Measurements from ENCODE around the gene STOML1.
"Not testable (repeated sequence)": the region's sequence is repeated elsewhere in the genome, so short reads cannot be mapped to it uniquely, and the experiment has no call there.

Gene STOML1

DNA sequence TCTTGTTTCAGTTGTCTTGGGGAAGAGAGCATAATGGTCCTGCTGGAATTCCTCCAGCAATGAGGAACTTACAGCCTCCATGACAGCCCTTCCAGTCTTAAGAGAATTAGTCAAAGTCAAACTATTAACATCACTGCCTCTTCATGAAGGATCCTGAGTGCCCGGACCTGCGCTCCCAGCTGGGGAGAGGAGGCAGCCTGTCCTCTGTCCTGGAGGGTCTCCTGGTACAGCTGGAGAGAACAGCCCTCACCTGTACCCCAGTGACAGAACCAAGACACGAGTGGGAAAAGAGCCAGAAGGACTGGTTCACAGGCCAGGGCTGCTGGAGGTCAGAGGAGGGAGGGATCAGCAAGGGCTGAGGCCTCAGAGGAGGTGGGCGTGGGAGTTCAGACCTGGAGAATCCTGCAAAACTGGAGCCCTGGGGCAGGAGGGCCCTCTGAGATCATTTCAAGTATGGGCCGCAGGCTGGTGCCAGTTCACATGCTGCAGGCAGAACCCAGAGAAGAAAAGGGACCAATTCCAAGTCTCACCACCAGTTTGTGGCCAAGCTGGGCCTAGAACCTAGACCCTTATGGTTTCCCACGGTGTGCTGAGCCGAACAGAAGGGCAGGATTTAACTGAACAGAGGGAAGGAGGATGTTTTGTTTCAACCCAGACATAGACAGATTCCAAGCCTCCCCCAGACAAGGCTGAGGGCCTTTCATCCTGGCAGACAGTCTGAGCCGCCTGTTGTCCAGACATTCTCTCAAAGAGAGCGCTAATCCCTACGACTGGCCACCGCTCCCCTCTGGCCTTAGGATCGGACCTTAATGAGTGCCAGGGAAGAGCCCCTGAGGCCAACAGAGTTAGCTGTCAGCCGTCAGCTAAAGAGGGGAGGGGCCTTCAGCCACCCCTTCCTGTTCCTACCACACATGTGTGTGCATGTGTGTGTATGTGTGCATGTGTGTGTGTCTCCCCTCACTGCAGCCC is 47.6 kb downstream of the STOML1 start:
- no peak overlapping the region for H3K9ac ChIP-seq (ENCODE audit: low read length)
- H3K27ac ChIP-seq (ENCODE audit: low read depth, low read length): no peak overlapping the region
- H3K36me3 ChIP-seq (ENCODE audit: control insufficient read depth, insufficient read depth, low read length): no peaks in the 10 kb centered on the region

DNA sequence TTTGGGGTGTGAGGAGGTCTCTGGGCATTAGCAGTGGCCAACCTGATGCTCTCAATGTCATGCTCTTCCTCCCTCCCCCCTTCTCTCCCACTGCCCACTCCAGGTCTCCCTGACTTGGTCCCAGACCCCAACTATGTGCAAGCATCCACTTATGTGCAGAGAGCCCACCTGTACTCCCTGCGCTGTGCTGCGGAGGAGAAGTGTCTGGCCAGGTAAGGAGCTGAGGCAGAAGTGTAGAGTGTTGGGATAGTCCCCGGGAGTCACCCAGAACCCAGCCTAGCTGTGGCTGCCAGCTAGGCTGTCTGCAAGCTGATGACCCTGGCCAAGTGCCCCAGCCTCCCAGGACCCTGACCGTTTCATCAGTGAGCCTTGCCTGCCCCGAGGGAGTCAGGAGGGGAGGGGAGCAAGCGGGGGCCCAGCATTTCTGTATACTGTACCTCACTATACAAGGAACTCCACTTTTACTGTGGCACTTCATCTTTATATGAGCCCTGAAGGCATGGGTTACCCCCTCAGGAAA is 49.3 kb downstream of the STOML1 start:
- Histone ChIP-seq H3K36me3 (ENCODE audit: control insufficient read depth, insufficient read depth, low read length) (no peaks in the 10 kb centered on the region), H3K27me3 (ENCODE audit: control insufficient read depth, insufficient read depth, low read length) (no peaks in the 10 kb centered on the region), H3K9ac (ENCODE audit: low read length) (no peak overlapping the region), H3K4me3 (ENCODE audit: low read length) (no peak overlapping the region), H3K4me1 (ENCODE audit: control insufficient read depth, insufficient read depth, low read length) (peaks cover 3% of the 10 kb centered on the region), H3K27ac (ENCODE audit: low read depth, low read length) (no peak overlapping the region)

More for the DNA sequence above, 47.6 kb downstream of the STOML1 start:
- H3K4me3 ChIP-seq (ENCODE audit: low read length): no peak overlapping the region
- no peaks in the 10 kb centered on the region for H3K27me3 ChIP-seq (ENCODE audit: control insufficient read depth, insufficient read depth, low read length)
- H3K4me1 ChIP-seq (ENCODE audit: control insufficient read depth, insufficient read depth, low read length): peaks cover 3% of the 10 kb centered on the region

DNA sequence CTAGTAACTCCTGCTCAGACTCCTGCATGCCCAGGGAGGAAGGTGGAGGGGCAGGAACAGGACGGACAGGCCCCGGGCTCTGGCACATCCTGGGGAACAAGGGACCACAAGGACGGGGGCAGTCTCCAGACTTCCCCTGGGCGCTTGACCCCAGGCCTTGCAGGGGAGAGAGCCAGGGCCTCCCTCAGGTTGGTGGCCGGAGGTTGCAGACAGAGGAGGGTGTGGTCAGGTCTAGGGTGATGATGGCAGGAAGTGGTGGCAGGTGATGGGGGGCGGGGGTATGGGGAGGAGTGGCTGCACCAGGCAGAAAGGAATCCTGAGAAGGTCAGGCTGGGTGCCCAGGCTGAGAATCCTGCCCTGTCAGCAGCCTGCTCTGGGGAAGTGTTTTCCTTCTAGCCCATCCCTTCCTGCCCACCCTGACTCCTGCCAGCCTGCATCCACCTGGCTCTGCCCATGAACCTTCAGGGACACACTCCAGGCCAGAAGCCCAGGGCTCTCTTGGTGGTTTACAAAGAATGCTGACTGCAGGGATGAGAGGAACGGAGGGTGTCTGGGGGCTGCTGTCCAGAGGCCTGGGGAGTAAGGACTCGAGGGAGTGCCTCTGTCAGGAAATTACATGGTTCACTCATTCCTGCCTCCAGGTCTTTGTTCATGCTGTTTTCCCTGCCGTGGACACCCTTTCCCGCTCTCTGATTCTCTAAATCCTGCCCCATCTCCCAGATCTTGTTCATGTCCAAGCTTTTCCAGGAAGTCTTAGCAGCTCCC is 50.0 kb downstream of the STOML1 start:
- Histone ChIP-seq H3K4me1 (ENCODE audit: control insufficient read depth, insufficient read depth, low read length) (peaks cover 3% of the 10 kb centered on the region), H3K36me3 (ENCODE audit: control insufficient read depth, insufficient read depth, low read length) (no peaks in the 10 kb centered on the region), H3K27ac (ENCODE audit: low read depth, low read length) (no peak overlapping the region), H3K4me3 (ENCODE audit: low read length) (no peak overlapping the region), H3K27me3 (ENCODE audit: control insufficient read depth, insufficient read depth, low read length) (no peaks in the 10 kb centered on the region), H3K9ac (ENCODE audit: low read length) (no peak overlapping the region)

DNA sequence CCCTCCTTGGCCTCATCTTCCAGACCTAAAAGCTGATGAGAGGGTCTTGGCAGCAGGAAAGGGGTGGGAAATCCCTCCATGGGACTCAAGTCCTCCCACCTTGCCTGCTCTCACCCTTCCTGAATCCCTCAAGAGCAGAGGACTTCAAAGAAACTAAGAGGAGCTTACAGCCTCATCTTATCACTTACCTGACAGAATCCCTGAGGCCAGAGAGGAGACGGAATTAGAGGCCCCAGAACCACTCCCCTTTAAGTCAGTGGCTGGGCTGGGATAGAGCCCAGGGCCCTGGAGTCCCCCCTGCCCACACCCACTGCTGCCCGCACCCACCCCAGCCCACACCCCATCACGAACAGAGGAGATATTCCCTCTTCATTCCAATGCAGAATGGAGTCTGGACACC is 50.6 kb downstream of the STOML1 start:
- H3K4me3 ChIP-seq (ENCODE audit: low read length): no peak overlapping the region
- H3K36me3 ChIP-seq (ENCODE audit: control insufficient read depth, insufficient read depth, low read length): no peaks in the 10 kb centered on the region
- no peak overlapping the region for H3K27ac ChIP-seq (ENCODE audit: low read depth, low read length)
- H3K4me1 ChIP-seq (ENCODE audit: control insufficient read depth, insufficient read depth, low read length): peaks cover 3% of the 10 kb centered on the region
- H3K27me3 ChIP-seq (ENCODE audit: control insufficient read depth, insufficient read depth, low read length): no peaks in the 10 kb centered on the region
- no peak overlapping the region for H3K9ac ChIP-seq (ENCODE audit: low read length)

DNA sequence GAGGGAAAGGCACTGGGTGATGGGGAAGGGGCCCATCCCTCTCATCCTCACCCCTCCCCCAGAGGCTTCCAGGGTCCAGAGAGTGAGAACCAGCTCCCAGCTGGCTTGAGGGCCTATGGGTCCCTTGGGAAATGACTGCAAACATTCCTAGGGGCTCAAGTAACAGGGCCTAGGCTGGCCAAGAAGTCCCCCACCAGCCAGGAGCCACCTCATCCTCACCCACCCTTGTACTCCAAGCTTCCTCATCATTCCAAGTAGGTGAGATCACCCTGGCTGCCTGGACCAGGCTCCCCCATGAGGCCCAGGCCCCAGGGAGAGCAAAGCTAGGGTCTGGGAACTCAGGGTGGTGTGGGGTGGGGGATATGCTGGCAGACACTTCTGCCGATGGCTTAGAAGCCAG is 51.1 kb downstream of the STOML1 start:
- Histone ChIP-seq H3K4me1 (ENCODE audit: control insufficient read depth, insufficient read depth, low read length) (peaks cover 3% of the 10 kb centered on the region), H3K36me3 (ENCODE audit: control insufficient read depth, insufficient read depth, low read length) (no peaks in the 10 kb centered on the region), H3K9ac (ENCODE audit: low read length) (no peak overlapping the region), H3K27ac (ENCODE audit: low read depth, low read length) (no peak overlapping the region), H3K4me3 (ENCODE audit: low read length) (no peak overlapping the region), H3K27me3 (ENCODE audit: control insufficient read depth, insufficient read depth, low read length) (no peaks in the 10 kb centered on the region)

DNA sequence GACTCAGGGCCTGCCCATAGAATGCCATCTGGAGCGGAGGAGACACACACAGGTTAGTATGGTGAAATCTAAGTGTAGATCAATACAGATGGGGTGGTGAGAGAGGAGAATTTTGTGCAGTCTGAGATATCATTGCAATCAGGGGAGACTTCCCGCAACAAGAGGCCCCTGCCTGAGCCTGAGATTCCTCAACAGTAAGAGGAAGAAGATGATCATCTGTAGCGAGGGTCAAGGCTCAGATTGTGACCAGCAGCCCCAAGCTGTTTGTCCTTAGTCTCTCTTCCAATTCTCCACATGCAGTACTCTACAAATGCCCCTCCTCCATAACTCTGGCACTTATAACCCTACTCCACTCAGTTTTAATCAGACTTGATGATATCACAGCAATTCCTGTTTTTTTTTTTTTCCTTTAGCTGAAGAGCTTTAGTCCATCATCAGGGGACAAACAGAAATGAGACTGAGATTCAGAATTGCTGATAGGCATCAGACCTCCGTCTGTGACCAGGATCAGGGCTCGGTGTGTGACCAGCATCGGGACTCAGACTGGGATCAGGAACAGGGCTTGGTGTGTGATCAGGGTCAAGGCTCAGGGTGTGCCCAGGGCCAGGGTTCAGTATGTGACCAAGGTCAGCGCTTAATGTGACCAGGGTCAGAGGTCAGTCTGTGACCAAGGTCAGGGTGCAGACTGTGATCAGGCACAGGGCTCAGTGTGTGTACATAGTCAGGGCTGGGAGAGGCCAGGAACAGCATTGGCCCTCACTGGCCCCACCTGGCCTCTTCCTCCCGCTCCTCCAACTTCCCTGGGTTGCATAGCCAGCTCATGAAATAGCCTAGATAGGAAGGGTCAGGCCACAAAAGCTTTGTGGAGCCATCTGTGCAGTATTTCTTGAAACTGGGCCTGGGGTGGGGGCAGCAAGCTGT is 51.8 kb downstream of the STOML1 start:
- Histone ChIP-seq H3K36me3 (ENCODE audit: control insufficient read depth, insufficient read depth, low read length) (no peaks in the 10 kb centered on the region), H3K27me3 (ENCODE audit: control insufficient read depth, insufficient read depth, low read length) (no peaks in the 10 kb centered on the region), H3K4me1 (ENCODE audit: control insufficient read depth, insufficient read depth, low read length) (peaks cover 3% of the 10 kb centered on the region), H3K9ac (ENCODE audit: low read length) (no peak overlapping the region), H3K4me3 (ENCODE audit: low read length) (no peak overlapping the region), H3K27ac (ENCODE audit: low read depth, low read length) (no peak overlapping the region)

DNA sequence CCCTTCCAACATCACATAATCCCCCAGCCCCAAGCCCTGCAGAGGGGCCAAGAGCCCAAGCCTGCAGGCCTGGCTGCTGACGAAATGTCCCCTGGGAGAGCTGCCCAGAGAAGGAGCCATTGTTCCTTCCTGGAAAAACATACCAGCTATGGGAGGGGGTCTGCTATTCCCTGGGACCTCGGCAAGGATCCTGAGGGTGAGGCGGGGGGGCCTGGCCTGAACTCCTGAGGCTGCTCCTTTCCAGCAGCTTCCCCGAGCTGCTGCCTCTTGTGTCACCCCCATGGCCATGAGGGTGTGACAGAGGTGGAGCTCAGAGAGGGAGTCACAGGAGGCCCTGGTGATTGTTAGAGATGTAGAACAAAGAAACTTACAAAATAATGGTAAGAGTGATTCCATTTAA is 53.0 kb downstream of the STOML1 start:
- Histone ChIP-seq H3K4me3 (ENCODE audit: low read length) (no peak overlapping the region), H3K27ac (ENCODE audit: low read depth, low read length) (no peak overlapping the region), H3K36me3 (ENCODE audit: control insufficient read depth, insufficient read depth, low read length) (no peaks in the 10 kb centered on the region), H3K4me1 (ENCODE audit: control insufficient read depth, insufficient read depth, low read length) (peaks cover 3% of the 10 kb centered on the region), H3K27me3 (ENCODE audit: control insufficient read depth, insufficient read depth, low read length) (no peaks in the 10 kb centered on the region), H3K9ac (ENCODE audit: low read length) (no peak overlapping the region)

DNA sequence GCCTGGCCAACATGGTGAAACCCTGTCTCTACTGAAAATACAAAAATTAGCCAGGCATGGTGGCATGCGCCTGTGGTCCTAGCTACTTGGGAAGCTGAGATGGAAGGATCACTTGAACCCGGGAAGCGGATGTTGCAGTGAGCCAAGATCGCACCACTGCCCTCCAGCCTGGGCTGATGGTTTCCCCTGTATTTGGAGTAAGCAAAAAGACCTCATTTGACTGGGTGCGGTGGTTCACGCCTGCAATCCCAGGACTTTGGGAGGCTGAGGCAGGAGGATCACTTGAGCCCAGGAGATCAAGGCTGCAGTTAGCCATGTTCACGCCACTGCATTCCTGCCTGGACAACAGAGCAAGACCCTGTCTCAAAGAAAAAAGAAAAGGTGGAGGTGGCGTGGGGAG is 53.6 kb downstream of the STOML1 start:
- H3K4me3 ChIP-seq (ENCODE audit: low read length); H3K4me1 ChIP-seq (ENCODE audit: control insufficient read depth, insufficient read depth, low read length); H3K27me3 ChIP-seq (ENCODE audit: control insufficient read depth, insufficient read depth, low read length); H3K27ac ChIP-seq (ENCODE audit: low read depth, low read length); H3K9ac ChIP-seq (ENCODE audit: low read length); H3K36me3 ChIP-seq (ENCODE audit: control insufficient read depth, insufficient read depth, low read length): not testable (repeated sequence)

DNA sequence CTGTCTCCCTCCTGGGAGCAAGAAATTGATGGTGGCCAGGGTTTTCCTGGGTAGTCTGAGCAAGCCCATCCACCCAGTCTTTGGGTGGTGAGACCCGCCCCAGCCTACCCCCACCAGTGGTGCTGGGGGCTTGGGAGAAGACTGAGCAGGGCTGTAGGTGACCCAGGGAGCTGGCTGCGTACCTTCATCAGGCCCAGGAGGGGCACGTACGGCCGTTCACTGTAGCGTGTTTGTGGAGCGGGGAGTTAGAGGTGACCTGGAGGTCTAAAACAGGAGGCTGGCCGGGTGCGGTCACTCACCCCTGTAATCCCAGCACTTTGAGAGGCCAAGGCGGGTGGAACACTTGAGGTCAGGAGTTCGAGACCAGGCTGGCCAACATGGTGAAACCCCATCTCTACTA is 54.4 kb downstream of the STOML1 start:
- Histone ChIP-seq H3K9ac (ENCODE audit: low read length) (no peak overlapping the region), H3K36me3 (ENCODE audit: control insufficient read depth, insufficient read depth, low read length) (no peaks in the 10 kb centered on the region), H3K4me3 (ENCODE audit: low read length) (no peak overlapping the region), H3K4me1 (ENCODE audit: control insufficient read depth, insufficient read depth, low read length) (peaks cover 3% of the 10 kb centered on the region), H3K27me3 (ENCODE audit: control insufficient read depth, insufficient read depth, low read length) (no peaks in the 10 kb centered on the region), H3K27ac (ENCODE audit: low read depth, low read length) (no peak overlapping the region)

DNA sequence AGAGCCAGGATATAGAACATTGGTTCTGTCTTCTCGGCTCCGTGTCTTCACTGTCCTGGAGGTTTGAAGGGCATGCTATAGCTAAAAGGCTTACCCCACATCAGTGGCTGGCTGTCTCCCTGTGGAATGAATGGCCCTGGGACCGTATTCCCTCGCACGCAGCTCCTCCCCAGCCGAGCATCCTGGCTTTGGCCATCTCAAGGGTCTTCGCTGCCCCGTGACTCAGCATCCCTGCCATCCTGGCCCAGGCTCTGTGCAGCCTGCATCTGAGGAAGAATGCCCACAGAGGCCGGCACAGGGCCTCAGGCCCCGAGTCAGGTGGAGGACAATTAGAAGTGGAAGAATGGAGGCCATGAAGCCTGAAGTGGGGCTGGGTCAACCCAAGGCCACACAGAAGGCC is 54.8 kb downstream of the STOML1 start:
- H3K4me3 ChIP-seq (ENCODE audit: low read length): no peak overlapping the region
- H3K9ac ChIP-seq (ENCODE audit: low read length): no peak overlapping the region
- H3K27ac ChIP-seq (ENCODE audit: low read depth, low read length): no peak overlapping the region
- peaks cover 3% of the 10 kb centered on the region for H3K4me1 ChIP-seq (ENCODE audit: control insufficient read depth, insufficient read depth, low read length)
- no peaks in the 10 kb centered on the region for H3K27me3 ChIP-seq (ENCODE audit: control insufficient read depth, insufficient read depth, low read length)
- no peaks in the 10 kb centered on the region for H3K36me3 ChIP-seq (ENCODE audit: control insufficient read depth, insufficient read depth, low read length)

DNA sequence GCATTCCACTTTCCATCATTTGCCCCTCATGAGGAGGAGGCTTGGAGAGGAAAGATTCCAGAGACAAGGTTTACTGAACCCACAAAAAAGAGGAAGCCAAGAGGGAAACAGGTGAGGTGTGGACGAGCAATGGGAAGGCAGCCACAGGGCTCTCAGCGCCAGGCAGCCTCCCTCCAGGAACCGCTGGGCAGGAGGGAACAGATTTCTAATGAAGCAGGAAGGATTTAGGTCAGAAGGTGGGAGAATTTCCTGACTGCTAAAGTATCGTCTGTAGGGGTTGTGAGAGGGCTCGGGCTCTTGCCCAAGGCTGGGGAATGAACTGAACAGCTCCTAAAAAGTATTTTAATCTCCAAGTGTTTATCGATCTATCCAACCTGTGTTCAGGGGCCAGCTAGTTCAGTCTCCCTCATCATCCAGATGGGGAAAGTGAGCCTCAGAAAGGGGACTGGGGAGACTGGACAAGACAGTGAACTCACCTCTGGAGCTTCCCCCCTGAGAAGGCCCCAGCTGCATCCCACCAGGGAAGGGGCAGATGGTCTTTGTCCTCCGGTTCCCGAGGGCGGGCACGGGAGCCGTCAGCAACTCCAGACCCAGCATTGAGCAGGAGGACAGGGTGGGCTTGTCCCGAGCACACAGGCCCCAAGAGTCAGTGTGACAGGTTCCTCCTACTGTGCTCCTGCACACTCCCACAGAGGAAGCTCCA is 55.4 kb downstream of the STOML1 start:
- H3K27ac ChIP-seq (ENCODE audit: low read depth, low read length): no peak overlapping the region

More for the DNA sequence above, 55.4 kb downstream of the STOML1 start:
- Histone ChIP-seq H3K4me1 (ENCODE audit: control insufficient read depth, insufficient read depth, low read length) (peaks cover 3% of the 10 kb centered on the region), H3K4me3 (ENCODE audit: low read length) (no peak overlapping the region), H3K9ac (ENCODE audit: low read length) (no peak overlapping the region), H3K36me3 (ENCODE audit: control insufficient read depth, insufficient read depth, low read length) (no peaks in the 10 kb centered on the region), H3K27me3 (ENCODE audit: control insufficient read depth, insufficient read depth, low read length) (no peaks in the 10 kb centered on the region)

Data from rectal smooth muscle tissue (tissue), 1 donor.